Stimulated activated CD8-positive, alpha-beta memory T cell treated with anti-CD3 and anti-CD28 coated beads, Interleukin-15, amount 100 ng/mL, for 24 hours (primary cell): Measurements from ENCODE around the gene C15orf39.
"Not testable (repeated sequence)": the region's sequence is repeated elsewhere in the genome, so short reads cannot be mapped to it uniquely, and the experiment has no call there.

ENCODE experiments used
- DNase-seq: peaks from one replicate; pipeline ENCODE4 v3.0.0-alpha.2; 2020; ENCODE audit warnings: low read depth

The C15orf39 gene

GRCh38 chr15:75231836-75232235 is 30.2 kb downstream of the C15orf39 start:
- no peak for DNase-seq

DNA sequence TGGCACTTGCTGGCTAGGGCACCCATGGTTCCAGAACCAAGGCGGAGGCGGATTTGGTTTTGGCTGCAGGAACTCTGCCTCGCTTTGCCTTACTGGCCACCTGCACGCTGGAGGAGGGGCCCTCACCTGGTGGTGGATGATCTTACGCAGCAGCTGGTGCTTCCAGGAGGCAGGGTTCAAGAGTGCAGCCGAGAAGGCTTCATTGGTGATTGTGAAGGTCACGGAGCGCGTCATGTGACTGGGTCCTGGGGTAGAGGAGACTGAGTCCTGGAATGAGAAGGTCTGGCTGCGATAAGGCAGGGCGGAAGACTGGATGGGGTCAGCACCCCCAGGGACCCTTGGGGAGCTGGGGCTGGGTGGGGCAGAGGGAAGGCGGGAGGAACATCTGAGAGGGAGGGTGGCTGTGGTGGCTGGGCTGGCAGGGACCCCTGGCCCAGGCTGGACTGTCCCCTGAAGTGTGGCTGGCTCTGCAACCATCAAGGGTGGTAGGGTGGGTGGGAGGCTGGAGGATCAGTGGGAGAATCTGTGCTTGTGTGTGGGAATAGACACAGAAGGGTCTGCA is 30.7 kb downstream of the C15orf39 start:
- no peak for DNase-seq

GRCh38 chr15:75232826-75233503 is 31.3 kb downstream of the C15orf39 start:
- no peak for DNase-seq

- no peak for DNase-seq
Measured at GRCh38 chr15:75233504-75234190, 32.0 kb downstream of the C15orf39 start.

DNA sequence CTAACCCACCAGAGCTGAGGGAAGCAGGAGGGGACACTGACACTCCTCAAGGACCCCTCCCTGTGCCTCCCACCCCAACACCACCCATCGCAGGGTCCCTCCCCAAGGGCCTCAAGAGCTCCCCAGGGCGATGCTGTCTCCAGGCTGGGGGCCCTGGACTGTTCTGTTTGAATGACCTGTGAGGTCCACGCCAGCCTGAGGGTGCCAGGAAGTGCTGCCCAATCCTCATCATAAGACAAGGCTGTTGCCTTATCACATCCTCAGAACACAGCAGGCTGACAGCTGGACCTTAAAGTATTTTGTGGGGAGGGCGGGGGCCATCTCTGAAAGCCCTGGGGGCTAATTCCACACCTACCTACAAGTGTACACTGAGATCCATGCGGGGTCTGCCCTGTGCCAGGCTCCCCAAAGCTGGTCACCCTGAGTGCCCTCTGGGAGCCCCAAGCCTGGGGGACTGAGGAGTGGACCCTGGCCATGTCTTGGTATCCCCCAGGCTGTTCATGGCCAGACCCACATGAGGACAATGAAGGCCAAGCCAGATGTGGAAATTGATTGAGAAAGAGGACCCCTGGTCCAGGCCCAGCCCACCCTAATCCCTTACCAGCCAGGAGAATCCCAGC is 32.6 kb downstream of the C15orf39 start:
- DNase-seq: no peak

- DNase-seq: no peak
Measured at GRCh38 chr15:75235051-75235673, 33.5 kb downstream of the C15orf39 start.

- no peak for DNase-seq
Measured at GRCh38 chr15:75235760-75236729, 34.4 kb downstream of the C15orf39 start.

DNA sequence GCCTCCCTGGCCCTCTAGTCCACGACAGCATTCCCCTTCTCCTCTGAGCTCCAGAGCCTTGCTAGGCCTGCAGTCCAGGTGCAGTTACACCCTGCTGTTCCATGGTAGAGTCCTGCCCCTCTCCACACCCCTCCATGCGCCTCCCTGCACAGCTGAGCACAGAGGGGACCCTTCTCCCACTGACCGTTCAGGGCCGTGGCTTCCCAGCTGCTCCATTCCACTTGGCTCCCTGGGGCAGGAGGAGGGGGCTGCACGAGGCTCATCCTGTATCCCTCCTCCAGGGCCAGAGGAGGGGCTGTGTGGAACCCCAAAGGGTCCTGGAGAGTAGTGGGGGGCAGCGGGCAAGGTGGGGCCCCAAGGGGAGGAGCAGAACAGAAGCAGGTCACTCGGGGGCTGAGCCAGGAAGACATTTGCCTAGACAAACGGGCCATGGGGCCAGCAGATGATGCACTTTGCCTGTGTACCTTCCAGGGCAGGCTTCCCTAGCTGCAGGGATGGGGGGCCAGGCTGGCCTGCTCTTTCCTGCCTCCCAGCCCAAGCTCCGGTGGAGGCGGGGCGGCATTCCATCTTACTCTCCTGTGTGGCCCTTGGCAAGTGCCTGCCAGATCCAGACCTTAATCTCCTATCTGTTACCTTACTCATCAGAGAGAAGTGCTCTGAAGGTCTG is 35.8 kb downstream of the C15orf39 start:
- no peak for DNase-seq

DNA sequence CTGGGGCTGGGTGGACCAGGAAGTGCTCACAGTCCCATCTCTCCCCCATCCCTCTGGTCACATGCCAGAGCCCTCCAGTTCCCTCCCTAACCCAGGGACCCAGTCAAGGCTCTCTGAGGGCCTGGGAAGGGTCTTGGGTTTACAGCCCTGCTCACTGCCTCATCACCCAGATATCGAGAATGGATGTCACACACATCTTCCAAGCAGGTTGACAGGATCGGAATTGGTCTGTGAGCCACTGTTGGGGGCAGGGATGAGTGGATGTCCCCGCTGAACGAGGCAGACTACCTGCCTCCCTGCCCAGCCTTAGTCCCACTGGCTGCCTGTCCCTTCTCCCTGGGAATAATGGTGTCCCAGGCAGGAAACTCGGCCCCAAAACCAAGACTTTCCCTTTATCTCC is 36.5 kb downstream of the C15orf39 start:
- no peak for DNase-seq

GRCh38 chr15:75245741-75246140 is 44.1 kb downstream of the C15orf39 start:
- not testable (repeated sequence) for DNase-seq

GRCh38 chr15:75248991-75249390 is 47.3 kb downstream of the C15orf39 start:
- DNase-seq: not testable (repeated sequence)

- DNase-seq: no peak
Measured at GRCh38 chr15:75249726-75250125, 48.0 kb downstream of the C15orf39 start.

- not testable (repeated sequence) for DNase-seq
Measured at GRCh38 chr15:75251343-75251742, 49.7 kb downstream of the C15orf39 start.

- DNase-seq: not testable (repeated sequence)
Measured at GRCh38 chr15:75252285-75252684, 50.6 kb downstream of the C15orf39 start.

- DNase-seq: not testable (repeated sequence)
Measured at GRCh38 chr15:75258034-75258433, 56.4 kb downstream of the C15orf39 start, which contains the start of gene GOLGA6C. GOLGA6C (plus strand) TSS chr15:75258334; CDS start chr15:75258599, 265 bp downstream.

DNA sequence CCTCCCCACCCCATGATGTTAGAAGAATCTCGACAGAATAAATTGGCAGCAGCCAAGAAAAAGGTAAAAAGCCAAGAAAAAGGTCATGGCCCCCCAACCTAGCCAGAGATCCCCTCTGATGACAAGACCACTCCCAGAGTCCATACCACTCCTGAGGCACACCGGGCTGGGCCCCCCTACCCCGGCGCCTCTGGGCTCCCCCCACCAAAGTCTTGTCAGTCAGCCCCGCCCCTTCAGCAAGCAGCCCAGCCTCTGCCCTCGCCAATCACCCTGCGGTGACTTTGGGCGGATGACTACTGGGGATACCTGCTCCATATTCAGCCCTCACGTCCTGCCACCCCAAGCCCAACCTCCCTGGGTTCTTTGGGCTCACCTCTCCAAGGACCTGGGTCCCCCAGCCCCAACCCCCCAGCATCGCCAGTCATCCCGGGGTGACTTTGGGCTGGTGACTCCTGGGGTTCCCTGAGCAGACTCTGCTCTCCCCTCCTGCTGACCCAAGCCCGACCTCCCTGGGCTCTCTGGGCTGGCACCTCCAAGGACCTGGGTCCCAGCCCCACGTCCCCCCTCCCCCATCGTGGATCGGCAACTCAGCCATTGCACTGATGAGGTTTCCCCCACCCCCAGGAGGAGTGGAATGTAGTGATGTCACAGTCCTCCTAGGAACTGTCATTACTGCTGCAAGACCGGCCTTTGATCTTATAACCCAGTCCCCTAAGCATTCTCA is 57.1 kb downstream of the C15orf39 start:
- not testable (repeated sequence) for DNase-seq

DNA sequence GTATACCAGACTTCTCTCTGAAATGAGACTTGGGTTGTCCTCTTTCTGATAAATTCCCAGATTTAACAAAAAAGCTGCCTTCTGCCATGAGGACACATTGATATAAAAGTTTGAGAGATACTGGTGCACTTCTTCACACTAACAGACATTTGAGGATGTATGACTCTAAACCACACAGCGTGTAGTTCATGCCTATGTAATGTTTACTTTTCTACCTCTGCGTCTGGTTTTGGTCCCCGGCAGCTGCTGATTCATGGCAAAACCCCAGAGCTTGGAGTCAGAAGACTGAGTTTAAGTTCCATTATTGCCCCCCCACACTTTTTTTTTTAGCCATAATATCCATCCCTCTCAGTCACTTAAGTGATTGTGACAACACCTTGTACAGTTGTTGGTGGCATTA is 58.2 kb downstream of the C15orf39 start:
- DNase-seq: not testable (repeated sequence)
